ENCODE data around the gene WDR19.
"Not testable (repeated sequence)": the region's sequence is repeated elsewhere in the genome, so short reads cannot be mapped to it uniquely, and the experiment has no call there.

The WDR19 gene

GRCh38 chr4:39179681-39180080 lies 2.6 kb upstream of the WDR19 start:
- in situ Hi-C loops (cut with HindIII; ENCODE audit: low pct_ligation_motif_present, low sequenced_read_pairs), result no loop called here
- no peak for TF ChIP-seq CTCF (IDR thresholded peaks at IDR 0.05; ENCODE audit: low read depth, low read length, missing control alignments)
- Histone ChIP-seq H3K27me3 (replicated peaks) (no peaks in the 10 kb centered on the region), H3K4me3 (ENCODE audit: low read depth, low read length) (no peak overlapping the region), H3K27ac (no peak overlapping the region), H3K36me3 (replicated peaks) (no peaks in the 10 kb centered on the region)
- no peak for DNase-seq

- H3K36me3 ChIP-seq (replicated peaks); H3K27me3 ChIP-seq (replicated peaks); H3K4me3 ChIP-seq (ENCODE audit: low read depth, low read length); in situ Hi-C loops (cut with HindIII; ENCODE audit: low pct_ligation_motif_present, low sequenced_read_pairs); DNase-seq; H3K27ac ChIP-seq: not testable (repeated sequence)
These were observed 1.7 kb upstream of the WDR19 start for GRCh38 chr4:39180629-39181028.

DNA sequence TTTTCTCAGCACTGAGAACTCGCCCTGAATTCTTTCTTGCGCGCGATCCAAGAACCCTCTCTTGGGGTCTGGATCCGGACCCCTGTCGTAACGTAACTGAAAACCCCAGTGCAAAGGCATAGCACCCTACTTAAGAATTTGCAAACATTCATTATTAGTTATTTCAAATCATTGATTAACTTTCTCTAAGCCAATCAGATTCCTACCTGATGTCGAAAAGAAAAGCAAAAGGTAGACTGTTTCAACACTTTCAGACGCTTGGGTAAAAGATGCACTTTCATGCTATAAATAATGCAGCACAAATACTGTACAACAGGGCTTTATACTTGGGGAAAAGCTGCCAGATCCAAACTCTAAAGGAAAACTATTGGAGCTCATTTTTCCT lies 817 bp upstream of the WDR19 start:
- H3K4me3 ChIP-seq (ENCODE audit: low read depth, low read length), result peak overlapping the region; percentile 48
- no peaks in the 10 kb centered on the region for H3K36me3 ChIP-seq (replicated peaks)
- DNase-seq, result no peak
- no peak for TF ChIP-seq CTCF (IDR thresholded peaks at IDR 0.05; ENCODE audit: low read depth, low read length, missing control alignments)
- H3K27me3 ChIP-seq (replicated peaks), result no peaks in the 10 kb centered on the region
- in situ Hi-C loops (cut with HindIII; ENCODE audit: low pct_ligation_motif_present, low sequenced_read_pairs), result no loop called here
- peak overlapping the region; percentile 14 for H3K27ac ChIP-seq

DNA sequence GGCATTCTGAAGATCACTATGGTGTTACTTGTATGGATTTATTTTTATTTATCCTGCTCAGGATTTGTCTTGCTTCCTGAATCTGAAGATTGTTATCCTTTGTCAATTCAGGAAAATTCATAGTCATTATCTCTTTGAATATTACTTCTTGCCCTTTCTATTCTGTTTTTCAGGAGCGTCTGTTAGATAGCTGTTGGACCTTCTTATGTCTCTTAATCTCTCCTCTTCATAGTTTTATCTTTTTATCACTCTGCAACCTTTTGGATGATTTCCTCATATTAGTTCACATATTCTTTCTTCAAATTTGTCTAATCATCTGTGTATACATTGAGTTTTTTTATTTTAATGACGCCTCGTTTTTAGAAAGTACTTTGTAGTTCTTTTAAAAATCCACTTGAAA lies 19.6 kb downstream of the WDR19 start:
- Histone ChIP-seq H3K36me3 (replicated peaks) (peaks cover 6% of the 10 kb centered on the region), H3K4me3 (ENCODE audit: low read depth, low read length) (no peak overlapping the region), H3K27me3 (replicated peaks) (no peaks in the 10 kb centered on the region), H3K27ac (no peak overlapping the region)
- DNase-seq, result no peak
- TF ChIP-seq CTCF (IDR thresholded peaks at IDR 0.05; ENCODE audit: low read depth, low read length, missing control alignments), result no peak
- in situ Hi-C loops (cut with HindIII; ENCODE audit: low pct_ligation_motif_present, low sequenced_read_pairs), result no loop called here

DNA sequence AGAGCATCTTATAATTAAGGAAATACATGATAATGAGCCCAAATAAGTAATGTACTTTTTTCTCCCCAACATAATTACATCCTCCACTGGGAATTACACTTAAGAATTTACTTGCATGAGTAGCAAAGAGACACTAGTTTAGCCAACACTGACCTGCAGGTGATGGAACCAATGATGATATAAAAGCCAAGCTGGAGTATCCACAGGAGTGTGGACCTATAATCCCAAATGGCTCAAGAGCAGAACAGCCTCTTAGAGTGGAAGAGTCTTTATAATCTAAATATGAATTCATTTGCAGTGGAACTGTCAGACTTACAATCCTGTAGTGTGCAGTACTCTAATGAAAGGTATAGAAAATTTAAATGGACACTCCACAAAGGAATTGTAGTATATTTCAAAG lies 22.2 kb downstream of the WDR19 start:
- Histone ChIP-seq H3K4me3 (ENCODE audit: low read depth, low read length) (no peak overlapping the region), H3K27me3 (replicated peaks) (no peaks in the 10 kb centered on the region), H3K27ac (no peak overlapping the region), H3K36me3 (replicated peaks) (peaks cover 6% of the 10 kb centered on the region)
- TF ChIP-seq CTCF (IDR thresholded peaks at IDR 0.05; ENCODE audit: low read depth, low read length, missing control alignments), result no peak
- no peak for DNase-seq
- in situ Hi-C loops (cut with HindIII; ENCODE audit: low pct_ligation_motif_present, low sequenced_read_pairs), result no loop called here

GRCh38 chr4:39205000-39205399 lies 22.7 kb downstream of the WDR19 start:
- no peak for DNase-seq
- no peak for TF ChIP-seq CTCF (IDR thresholded peaks at IDR 0.05; ENCODE audit: low read depth, low read length, missing control alignments)
- H3K27me3 ChIP-seq (replicated peaks), result no peaks in the 10 kb centered on the region
- H3K27ac ChIP-seq, result no peak overlapping the region
- no peak overlapping the region for H3K4me3 ChIP-seq (ENCODE audit: low read depth, low read length)
- H3K36me3 ChIP-seq (replicated peaks), result peaks cover 6% of the 10 kb centered on the region
- in situ Hi-C loops (cut with HindIII; ENCODE audit: low pct_ligation_motif_present, low sequenced_read_pairs), result no loop called here

Data from brain microvascular endothelial cell (primary cell).